HG03108 (cell line): ENCODE data around the gene PTPRN2.

ENCODE experiments used
- ATAC-seq: cut with Tn5 transposase; IDR thresholded peaks from one replicate; pipeline ENCODE4 v1.9.1; 2021; ENCODE audit warnings: moderate library complexity; ENCODE audit not compliant: unreplicated experiment

The PTPRN2 gene

GRCh38 chr7:158067219-158067930 is 520.2 kb downstream of the PTPRN2 start:
- ATAC-seq, result no peak

DNA sequence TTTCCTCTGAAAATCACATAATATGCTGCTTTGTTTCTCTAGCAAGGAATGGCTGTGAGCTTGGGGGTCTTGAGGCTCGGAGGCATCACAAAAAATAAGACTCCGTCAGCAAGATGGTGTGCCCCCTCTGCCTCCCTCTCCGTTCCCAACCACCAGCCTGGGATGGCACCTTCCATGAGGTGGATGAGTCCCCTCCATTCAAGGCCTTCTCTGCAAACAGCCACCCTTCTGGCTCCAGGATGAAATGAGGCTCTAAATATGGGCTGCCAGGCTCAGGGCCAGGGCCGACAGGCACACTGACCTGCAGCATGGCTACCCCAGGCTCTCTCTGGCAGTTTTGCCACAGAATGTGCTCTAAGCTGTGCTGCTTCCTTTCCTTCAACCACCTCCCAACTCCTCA is 521.5 kb downstream of the PTPRN2 start:
- no peak for ATAC-seq

DNA sequence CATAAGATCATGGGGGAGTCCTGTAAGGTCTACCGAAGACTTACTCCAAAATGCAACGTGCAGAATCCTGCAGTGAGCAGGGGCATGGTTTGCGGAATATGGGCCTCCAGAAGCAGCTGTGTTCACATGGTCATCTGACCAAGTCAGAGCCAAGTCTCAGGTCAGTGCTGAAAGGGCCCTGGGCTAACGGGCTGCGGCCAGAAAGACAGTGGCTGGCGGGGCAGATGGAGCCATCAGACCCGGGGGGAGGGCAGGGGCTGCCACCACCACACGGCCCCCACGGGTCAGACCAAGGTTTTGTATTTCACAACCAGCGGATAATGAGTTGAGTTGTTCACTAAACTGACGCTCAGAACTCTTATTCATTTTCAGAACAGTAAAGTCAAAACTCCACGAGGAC is 522.3 kb downstream of the PTPRN2 start:
- no peak for ATAC-seq

GRCh38 chr7:158064631-158065030 is 523.0 kb downstream of the PTPRN2 start:
- no peak for ATAC-seq

- no peak for ATAC-seq
Measured at GRCh38 chr7:158063850-158064610, 523.6 kb downstream of the PTPRN2 start.

DNA sequence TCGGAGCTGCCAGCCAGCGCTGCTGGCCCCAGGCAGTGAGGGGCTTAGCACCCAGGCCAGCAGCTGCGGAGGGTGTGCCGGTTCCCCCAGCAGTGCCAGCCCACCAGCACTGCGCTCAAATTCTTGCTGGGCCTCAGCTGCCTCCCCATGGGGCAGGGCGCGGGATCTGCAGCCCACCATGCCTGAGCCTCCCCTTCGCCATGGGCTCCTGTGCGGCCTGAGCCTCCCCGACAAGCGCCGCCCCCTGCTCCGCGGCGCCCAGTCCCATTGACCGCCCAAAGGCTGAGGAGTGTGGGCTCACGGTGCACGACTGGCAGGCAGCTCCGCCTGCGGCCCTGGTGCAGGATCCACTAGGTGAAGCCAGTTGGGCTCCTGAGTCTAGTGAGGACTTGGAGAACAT is 525.0 kb downstream of the PTPRN2 start:
- ATAC-seq, result no peak

- ATAC-seq, result no peak
Measured at GRCh38 chr7:158061884-158062656, 525.6 kb downstream of the PTPRN2 start.

DNA sequence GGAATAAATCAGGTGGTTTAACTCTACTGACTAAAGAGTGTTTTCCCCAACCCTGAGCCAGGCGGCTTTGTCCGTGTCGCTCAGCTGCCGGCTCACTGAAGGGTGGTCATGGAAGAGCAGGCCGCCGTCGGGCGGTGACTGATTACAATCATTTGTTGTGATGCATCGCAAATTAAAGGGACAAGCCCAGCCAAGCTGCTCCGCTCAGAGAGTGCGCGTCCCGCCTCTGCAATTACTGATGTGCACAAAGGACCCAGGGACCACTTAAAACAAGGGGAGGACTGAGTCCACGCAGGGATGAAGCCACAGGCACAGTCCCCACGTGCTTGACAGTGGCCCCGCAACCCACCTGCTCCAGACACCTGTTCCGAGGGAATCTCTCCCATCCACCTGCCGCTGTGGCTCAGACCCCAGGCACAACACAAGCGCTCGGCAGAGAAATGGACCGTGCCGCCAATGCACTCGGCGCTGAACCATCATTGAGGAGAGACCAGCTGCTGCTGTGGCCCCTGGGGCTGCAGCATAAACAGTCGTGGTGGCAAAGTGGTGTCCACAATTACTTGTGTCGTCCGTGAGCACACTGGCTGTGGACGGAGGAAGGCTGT is 526.5 kb downstream of the PTPRN2 start:
- ATAC-seq, result no peak

DNA sequence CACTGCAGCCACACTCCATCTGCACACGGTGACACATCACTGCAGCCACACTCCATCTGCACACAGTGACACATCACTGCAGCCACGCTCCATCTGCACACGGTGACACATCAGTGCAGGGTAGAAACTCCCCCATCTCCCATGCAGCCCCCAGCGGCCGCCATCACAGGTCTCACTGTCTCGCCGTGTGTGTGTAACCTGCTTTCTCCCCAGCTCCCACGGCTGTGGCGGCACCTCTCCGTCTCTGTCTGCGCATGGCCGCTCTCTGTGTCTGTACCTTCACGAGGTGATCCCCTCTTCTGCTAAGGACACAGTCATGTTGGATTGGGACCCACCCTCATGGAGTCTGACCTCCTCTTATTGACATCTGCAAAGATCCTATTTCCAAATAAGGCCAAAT is 527.4 kb downstream of the PTPRN2 start:
- no peak for ATAC-seq

- no peak for ATAC-seq
Measured at GRCh38 chr7:158057446-158057845, 530.2 kb downstream of the PTPRN2 start.

DNA sequence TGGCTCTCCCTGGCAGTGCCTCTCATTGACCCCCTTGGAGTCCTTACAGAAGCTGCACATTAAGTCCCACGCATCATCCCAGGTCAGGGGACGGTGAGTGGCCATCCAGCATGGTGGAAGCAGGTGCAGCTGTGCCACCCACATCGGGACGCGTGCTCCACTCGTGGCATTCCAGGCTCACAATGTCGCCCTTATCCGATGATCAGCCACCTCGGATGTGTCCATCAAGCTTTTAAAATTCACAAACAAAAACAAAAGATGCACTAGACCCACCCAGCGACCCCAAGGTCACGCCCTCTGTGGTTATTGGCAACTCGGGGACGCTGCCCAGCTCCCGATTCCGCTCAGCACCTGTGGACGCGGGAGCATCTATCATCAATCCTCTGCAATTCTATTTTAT is 530.9 kb downstream of the PTPRN2 start:
- ATAC-seq, result no peak

- no peak for ATAC-seq
Measured at GRCh38 chr7:158055726-158056510, 531.7 kb downstream of the PTPRN2 start.

DNA sequence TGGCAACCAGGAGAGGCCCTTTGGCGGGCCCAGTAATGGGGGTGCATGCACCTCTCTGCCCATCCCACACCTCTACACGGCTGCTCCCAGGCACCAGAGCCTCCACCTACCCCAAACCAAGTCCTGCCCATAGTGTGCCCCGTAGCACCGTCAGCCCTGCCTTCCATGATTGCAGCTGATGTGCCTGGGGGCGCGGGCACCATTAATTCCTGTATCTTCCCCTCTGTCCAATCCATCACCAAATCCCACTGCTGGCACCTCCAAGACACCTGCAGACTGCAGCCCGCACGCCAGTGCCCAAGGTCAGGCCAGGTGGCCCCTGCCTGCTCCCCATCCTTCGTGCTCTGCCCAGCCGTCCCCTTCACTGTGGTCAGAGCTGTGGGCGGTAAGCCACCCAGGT is 533.0 kb downstream of the PTPRN2 start:
- no peak for ATAC-seq

GRCh38 chr7:158054081-158054480 is 533.5 kb downstream of the PTPRN2 start:
- ATAC-seq, result no peak

- ATAC-seq, result no peak
Measured at GRCh38 chr7:158053183-158053915, 534.3 kb downstream of the PTPRN2 start.

- no peak for ATAC-seq
Measured at GRCh38 chr7:158052381-158053060, 535.1 kb downstream of the PTPRN2 start.

- no peak for ATAC-seq
Measured at GRCh38 chr7:158051776-158052175, 535.8 kb downstream of the PTPRN2 start.

DNA sequence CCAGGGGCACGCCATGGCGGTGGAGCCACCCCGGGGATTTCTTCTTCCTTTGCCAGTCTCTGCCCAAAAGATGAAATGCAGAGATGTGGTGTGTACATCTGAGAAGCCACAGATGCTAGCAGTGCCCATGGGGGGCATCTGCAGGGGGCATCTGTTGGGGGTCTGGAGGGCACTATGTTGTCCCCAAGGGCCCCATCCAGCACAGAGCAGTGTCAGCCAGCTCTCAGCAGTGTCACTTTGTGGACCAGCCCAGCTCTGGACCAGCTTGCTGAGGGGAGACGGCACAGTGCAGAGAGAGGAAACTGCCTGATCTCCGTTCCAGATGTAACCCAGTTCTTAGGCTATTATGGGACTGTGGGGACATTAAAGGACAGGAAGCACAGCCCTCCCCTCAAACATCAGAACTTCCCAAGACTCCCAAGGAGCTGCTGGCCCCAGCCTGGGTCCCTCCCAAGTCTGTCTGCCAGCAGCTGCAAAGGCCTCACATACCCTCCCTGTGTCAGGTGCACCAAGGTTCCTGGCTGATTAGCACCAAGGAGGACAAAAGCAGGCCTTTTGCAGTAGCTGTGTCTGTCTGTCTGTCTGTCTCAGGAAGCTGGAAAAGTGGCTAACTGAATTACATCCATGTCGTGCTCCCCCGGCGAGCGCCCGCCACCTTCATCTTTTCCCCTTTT is 536.5 kb downstream of the PTPRN2 start:
- ATAC-seq, result no peak
